SK-N-DZ (cell line): Measurements from ENCODE around the gene DENND2D.

Experiments
- DNase-seq: peaks from one replicate; pipeline ENCODE4 v3.0.0-alpha.2; 2015; ENCODE audit warnings: low spot score

DENND2D gene

DNA sequence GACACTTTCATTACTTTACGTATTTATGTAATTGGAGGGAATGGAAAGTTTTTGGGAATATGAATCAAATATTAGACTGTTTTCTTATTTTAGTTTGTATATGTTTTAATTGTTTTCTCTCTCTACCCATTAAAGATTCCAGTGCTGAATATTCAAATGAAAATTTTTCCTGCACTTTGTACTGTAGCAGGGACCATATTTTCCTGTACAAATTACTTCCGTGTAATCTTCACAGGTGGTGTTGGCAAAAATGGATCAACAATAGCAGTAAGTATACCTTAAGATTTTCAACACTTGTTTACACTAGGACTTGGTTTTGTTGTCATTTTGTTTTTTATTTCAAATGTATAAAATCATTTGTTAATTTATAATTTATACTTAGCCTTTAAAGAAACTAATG lies 18.4 kb downstream of the DENND2D start:
- no peak for DNase-seq

DNA sequence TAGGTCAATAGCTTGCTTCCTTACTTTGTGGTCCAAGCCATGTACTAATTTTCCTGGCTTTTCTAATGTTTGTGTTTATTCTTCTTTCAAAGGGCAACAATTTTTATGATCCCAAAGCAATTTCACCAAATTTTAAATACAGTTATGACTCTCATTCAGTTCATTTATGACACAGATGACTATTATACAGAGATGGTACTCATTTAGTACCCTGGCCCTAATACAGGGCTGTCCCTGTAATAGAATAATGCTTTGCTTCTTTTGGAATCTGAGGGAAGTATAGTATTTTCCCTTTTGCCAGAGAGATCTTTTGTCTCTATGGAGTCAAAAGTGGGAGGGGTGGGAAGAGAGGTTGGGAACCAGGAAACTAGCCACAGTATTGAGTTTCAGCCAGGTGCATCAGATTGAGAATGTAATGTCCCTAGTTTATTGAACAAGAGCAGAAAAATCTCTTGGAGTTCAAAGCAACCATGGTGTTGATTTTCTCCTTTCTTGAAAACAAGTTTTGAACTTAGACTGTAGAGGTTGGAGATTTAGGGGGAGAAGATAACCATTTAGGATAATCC lies 20.4 kb downstream of the DENND2D start:
- DNase-seq = no peak

DNA sequence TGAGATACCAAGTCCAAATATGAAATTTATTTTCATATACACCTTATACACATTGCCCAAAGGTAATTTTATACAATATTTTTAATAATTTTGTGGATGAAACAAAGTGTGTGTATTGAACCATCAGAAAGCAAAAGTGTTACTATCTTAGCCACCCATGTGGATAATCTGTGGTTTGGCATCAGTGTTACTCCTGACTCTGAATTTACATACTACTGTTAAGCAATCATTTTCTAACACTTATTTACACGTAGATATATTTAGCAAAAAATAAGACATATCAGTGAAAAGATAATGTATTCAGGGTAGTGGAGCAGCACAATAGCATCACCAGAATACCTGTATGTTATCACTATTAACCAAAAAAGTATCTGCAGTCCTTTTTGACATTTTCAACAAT lies 23.8 kb downstream of the DENND2D start:
- DNase-seq = no peak

DNA sequence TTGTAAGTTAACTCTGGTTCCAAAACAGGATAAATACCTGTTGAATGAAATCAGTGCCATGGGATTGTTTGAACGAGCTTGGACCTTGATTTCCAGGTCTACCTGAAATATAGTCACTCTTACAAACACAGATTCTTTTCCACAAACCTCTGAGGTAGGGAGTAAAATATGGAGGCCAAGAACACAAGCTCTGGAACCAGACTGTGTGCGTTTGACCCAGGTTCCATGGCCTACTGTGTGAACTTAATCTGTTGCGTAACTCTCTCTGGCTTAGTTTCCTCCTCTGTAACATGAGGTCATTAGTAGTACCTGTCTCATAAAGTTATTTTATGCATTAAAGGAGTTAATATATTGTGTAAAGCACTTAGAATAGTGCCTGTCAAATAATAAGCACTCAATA lies 25.1 kb downstream of the DENND2D start:
- DNase-seq = no peak

DNA sequence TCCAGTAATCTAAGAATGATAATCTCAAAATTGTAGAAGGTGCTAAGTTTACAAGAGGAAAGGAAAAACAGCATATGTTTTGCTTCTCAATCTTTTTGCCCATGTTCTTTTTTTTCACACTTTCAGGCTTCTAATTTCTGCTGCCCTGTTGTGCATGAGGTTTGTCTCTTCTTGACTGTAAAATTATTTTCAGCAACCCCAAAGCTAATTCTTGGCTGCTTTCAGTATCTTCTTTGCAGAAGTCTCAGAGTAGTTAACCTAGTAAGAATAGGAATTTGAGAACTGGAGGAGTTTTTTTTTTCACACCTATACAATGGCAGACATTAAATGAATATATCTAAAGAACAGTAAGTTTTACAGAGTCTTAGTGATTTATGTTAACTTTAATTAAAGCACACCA lies 26.4 kb downstream of the DENND2D start:
- no peak for DNase-seq

DNA sequence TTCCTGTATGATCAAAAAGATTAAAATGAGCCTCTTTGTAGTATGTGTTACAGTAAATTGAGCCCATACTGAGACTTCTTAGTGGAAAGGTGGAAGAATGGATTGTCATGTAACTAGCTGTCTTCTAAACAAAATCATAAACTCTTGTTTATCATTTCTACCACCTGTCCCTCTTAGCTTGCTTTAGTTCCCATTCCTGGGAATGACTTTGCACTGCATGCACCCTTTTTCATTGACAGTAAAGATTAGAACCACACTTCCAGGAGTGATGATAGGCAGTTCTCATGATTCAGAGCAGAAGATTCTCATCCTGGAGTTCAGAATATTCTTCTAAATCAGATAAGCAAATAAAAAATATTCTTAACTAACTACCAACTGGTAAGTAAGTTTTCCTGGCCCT lies 28.0 kb downstream of the DENND2D start:
- DNase-seq = no peak

DNA sequence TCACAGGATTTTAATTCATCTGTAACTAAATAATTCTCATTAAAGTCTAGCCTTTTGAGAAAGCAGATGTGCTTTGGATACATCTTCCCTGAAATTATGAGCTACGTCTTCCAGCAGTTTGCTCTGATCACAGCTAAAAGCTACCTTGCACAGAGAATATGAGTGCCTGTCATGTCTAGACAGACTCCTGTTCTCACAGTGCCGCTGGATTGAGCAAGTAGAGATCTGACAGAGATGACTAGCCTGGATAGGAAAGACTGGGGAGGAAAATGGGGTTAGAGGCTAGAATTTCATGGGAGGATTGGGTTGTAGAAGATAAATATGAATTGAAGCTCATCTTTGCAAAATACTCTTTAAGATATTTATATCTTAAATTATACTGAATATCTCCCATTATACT lies 36.3 kb downstream of the DENND2D start:
- no peak for DNase-seq

DNA sequence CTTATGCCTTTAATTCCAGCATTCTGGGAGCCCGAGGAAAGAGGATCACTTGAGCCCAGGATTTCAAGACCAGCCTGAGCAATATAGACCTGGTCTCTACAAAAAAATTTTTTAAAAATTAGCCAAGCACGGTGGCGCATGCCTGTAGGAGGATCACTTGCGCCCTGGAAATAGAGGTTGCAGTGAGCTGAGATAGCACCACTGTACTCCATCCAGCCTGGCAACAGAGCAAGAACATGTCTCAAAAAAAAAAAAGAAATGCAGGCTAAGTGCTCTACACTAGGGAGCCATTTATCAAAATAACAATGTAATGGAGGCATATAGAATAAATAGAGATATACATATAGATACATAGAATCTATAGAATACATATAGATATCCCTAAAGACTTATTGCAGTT lies 37.1 kb downstream of the DENND2D start:
- DNase-seq = no peak

DNA sequence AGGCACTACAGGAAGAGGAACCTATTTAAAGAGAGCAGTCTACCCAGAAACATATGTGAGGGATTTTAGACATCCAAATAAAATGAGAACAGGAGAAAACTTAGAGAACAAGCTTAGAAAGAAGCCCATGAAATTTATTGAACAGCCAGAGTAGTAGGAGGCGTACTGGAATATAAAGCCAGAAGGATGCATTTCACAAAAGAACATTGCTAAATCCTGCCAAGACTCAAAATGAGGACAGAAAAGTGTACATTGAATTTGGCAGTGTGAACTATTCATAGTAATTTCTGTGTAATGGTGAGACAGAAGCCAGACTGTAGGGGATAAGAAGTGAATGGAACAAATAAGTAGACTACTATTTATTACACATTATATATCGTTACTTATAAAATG lies 38.0 kb downstream of the DENND2D start:
- no peak for DNase-seq

DNA sequence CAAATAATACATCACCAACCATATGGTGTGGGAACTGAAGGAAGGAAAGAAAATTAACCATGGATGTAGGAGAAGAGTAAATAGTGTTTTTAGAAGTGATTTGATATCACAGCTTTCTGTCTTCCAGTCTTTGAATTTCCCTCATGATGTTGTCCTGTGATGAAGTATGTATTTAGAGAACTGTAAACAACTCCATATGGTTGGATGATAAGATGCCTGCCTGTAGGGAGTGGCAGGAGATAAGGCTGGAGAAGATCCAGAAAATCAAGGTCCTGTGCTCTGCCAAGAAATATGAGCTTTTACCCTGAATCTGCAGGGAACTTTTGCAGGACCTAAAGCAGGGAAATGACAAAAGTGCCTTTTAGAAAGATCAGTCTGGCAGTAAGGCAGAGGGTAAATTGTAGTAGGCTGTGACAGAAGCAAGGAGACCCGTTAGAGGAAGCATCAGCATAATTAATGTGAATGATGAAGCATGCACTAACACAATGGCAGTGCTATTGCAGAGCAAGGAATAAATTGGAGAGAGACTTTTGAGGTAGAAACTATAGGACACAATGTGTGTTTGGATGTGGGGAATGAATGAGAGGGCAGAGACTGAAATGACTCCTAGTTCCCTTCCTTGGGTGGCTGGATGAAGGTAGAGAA lies 38.5 kb downstream of the DENND2D start:
- no peak for DNase-seq

DNA sequence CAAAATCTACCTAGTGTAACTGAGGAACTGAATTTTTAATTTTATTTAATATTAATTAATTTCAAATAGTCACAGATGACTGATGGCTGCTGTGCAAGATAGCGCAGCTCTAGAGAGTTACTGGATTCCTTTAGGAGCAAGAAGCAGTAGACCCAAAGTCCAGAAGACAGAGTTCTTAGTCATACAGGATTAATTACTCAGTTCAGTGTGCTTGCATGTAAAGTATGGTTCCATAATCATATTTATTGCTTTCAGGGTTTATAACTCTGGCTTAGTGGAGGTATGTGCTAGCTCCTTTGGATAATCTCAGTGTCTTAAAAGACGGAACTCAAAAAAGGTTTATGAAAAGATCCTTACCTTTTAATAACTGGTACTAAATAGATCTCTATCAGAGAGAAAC lies 43.0 kb downstream of the DENND2D start:
- DNase-seq = no peak

DNA sequence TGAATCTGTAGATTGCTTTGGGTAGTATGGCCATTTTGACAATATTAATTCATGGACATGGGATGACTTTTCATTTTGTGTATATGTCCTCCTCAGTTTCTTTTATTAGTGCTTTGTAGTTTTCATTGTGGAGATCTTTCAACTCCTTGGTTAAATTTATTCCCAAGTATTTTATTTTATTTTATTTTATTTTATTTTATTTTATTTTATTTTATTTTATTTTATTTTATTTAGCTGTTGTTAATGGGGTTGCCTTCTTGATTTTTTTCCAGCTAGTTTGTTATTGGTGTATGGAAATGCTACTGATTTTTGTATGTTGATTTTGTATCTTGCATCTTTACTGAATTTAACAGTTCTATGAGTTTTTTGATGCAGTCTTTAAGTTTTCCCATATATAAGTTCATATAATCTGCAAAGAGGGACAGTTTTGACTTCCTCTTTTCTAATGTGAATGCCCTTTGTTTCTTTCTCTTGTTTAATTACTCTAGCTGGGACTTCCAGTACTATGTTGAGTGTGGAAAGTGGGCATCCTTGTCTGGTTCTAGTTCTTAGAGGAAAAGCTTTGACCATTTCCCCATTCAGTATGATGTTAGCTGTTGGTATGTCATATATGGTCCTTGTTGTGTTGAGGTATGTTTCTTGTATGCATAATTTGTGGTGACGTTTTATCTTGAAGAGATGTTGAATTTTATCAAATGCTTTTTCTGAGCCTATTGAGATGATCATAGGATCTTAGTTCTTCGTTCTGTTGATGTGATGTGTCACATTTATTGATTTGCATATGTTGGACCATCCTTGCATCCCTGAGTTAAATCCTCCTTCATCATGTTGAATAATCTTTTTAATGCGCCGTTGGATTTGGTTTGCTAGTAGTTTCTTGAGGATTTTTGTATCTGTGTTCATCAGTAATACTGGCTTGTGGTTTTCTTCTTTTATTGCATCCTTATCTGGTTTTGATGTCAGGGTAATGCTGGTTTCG lies 46.1 kb downstream of the DENND2D start:
- DNase-seq = no peak

DNA sequence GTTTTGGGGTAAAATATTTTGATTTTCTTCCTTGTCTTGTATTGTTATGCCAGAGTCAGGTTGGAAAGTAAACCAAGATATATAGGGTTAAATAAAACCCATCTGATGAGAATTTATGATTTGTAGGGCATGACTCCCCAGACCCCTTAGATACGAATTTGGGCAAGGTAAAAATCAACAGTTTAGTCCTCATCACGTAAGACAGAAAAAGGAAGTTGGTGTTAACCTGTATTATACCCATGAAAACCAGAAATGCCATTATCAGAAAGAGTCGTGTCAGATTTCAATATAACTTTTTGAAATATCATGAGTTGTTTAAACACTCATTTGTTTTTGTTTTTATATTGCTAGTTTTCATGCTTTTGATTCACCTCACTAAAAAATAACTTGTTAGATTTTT lies 48.6 kb downstream of the DENND2D start:
- DNase-seq = no peak

DNA sequence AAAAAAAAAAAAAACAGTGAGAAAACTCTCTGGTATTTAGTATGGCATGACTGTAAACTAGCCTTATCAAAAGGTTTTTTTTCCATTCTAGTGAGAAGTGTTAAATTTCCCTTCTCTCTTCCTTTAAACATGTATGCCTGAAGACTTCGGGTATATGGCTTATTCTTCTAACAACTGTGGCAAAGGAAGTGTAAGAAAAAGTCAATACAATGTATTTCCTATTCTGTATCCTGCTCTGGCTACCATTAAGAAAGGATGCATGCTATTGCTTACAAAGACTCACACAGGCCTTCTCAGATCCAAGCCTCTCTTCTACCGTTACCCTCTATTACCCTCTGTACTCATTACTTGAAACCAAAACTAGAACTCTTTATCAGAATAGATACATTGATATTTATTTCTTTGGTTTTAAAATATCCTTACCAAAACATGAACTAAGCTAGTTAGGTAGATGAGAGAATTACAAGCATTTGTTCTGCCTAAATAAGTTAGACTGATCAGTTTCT lies 52.0 kb downstream of the DENND2D start:
- DNase-seq = no peak

DNA sequence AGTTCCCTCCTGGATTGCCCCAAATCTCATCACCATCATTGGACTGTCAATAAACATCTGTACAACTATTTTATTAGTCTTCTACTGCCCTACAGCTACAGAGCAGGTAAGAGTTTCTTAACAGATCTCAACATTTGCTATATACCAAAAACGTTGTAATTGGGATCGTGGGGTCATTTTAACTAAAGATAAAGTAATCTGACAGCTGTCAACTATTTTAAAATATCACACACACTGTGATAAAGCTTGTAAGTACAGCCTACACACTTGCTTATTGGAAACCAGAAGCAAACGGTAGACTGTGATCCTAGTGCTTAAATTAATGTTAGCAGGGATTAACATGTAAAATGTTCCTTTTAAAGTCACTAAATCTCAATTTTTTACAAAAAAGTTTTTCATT lies 52.5 kb downstream of the DENND2D start:
- DNase-seq = no peak

DNA sequence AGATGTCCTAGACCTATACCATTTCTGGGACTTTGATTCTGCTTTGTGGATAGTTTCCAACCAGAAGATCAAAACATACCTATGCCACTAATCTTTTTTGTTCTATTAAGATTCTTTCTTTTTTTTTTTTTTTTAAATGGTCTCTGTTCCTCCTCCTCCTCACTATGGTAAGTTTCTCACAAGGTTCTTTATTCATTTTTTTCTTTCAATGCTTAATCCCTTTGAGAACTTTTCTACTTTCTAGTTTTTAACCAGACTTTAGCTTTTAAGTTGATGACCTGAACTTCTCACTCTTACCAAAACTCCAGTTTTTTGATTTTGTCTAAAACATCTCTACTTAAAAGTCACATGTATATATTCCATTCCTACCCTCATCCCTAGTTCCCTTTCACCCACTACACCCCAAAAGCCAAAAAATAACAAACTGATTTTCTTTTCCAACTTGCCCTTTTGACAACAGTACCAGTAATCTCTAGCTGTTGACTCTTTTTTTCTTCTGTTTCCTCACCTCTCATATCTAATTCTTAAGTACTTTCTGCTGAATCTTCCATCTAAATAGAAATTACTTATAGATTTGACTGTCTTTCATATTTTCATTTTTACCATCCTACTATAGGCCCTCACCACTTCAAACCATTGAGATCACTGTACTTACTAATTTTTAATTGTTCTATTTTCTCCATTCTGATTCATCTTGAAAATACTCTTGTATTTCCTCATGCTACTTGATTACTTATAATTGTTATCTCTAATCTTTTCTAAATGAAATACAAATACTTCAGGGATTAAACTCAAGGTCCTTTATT lies 54.3 kb downstream of the DENND2D start:
- no peak for DNase-seq

DNA sequence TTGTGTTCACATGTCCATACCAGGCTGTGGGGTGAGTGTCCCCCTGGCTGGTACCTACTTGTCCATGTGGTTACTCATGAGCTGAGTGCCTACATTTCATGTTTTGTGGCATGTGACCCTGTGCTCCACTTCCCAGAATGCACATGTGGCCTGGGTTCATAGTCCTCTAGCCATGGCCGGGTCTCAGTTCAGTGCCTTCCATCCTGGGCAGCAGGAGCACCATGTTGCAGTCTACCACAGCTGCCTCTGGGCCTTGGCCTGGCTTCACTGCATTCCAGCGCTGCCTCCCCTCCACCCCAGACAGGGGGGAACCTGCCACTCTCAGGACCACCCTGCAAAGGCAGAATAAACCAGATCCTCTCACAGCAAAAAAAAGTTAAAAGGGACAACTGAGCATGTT lies 54.9 kb downstream of the DENND2D start:
- DNase-seq = no peak

DNA sequence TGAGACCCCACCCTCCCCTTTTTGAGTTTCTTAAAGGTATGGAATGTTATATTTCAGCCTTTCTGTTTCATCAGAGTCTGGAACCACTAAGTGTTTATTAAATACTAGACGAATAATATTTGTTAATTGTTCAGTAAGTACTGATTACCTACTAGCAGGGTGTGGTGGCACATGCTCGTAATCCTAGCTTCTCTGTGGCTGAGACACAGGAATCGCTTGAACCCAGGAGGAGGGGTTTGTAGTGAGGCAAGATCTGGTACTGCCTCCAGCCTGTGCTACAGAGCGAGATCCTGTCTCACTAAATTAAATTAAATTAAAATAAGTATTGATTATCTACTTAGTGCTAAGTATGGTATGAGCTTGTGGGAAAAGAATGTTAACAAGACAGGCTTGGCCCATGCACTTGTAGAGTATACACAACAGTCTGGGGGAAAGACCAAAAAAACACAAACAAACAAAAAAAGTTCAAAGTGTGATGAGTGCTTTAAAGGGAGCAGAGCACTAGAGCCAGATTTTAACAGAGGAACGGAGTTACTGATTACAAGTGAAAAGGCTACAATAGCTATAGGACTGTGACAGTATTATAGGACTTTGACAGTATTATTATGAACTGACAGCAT lies 58.0 kb downstream of the DENND2D start:
- DNase-seq = peak; percentile 19

DNA sequence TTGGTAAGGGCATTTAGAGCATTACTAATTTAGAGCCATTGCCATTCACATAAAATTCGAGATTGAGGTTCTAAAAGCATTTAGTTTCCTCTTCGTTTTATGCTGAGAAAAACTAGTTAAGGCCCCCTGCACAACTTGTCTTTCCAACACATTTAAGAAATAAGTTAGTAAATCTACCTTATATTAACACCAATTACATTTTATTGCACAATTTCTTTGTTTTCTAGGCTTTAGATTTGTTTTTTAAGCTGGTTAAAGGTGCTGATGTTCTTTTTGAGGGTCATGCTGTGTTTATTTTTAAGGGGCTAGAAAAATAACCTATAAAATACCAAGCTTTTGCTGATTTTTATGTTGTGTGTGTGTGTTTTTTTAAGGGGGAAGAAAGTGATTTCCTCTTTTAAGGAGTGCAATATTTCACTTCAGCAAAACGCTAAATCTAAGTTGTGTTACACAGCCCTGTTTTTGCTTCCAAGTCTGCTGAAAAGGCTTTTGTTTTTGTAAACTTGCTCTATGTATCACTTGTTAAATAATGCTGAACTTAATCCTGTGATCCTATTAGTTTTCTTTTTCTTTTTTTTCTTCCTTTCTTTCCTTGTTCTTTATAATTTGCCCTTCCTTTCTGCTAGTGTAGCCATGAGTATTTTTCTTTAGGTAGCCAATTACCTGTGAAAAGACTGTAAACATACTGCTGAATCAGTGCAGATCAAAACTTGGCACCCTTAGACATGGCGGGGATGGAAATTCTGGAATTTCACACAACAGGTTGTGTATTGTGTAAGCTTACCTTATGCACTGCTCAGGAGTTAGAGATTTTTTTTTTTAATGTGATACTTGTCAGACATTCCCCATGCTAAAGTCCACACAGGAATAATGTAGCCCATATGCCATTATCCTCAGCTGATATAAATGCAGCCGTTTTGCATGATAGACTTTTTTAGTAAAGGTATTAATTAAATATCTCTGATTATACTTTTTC lies 58.9 kb downstream of the DENND2D start:
- DNase-seq = no peak

DNA sequence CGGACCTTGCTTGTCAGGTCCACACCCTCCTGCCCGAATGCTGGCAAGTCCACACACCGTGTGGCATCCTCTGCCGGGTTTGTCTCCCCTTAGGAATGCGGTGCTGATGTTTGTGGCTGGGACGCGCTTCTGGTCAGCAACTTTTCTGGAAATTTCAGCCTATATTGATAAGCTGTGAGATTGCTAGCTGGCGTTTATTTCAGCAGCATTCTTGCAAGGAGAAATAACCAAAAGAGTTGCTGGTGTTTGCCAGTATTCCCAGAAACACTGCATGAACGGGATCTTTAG lies 59.8 kb downstream of the DENND2D start:
- no peak for DNase-seq
